HG03558 (cell line): Measurements from ENCODE around the gene ERBB4.

Source experiments
- ATAC-seq: cut with Tn5 transposase; IDR thresholded peaks from one replicate; pipeline ENCODE4 v1.9.1; 2021; ENCODE audit warnings: moderate number of reproducible peaks; ENCODE audit not compliant: unreplicated experiment; ENCODE audit errors: extremely low read depth

ERBB4 gene

DNA sequence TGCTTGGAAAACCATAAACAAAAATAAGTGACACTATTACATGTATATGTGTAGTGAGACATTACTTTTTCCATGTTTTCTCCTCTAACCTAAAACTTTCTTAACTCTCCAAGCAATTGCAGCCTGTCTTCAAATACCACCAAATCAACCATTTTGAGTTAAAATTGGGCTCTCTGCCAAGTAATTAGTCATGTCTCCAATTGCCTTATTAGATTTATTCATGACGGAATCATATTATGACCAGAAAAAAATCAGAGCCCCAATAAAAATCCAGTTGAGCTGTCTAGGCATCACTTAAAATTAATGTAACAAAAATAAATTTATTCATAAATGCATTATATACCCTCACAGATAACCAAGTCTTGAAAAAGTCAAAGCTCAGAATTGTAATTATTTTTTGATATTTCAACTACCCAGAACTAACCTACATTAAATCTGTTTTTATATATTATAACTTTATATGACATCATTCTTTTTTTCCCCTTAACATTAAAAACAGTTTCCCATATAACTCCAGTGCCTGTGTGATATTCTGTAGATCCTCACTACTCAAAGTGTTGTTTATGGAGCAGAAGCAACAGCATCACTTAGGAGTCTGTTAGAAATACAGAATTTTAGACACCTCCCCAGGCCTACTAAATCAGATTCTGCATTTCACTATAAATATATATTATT lies 157.0 kb downstream of the ERBB4 start:
- no peak for ATAC-seq

- no peak for ATAC-seq
These were observed 159.5 kb downstream of the ERBB4 start for GRCh38 chr2:212379103-212379502.

DNA sequence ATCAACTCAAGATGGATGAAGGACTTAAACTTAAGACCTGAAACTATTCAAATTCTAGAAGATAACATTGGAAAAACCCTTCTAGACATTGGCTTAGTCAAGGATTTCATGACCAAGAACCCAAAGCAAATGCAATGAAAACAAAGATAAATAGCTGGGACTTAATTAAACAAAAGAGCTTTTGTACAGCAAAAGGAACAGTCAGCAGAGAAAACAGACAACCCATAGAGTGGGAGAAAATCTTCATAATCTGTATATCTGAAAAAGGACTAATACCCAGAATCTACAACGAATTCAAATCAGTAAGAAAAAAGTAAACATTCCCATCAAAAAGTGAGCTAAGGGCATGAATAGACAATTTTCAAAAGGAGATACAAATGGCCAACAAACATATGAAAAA lies 171.2 kb downstream of the ERBB4 start:
- no peak for ATAC-seq

- ATAC-seq: no peak
These were observed 174.3 kb downstream of the ERBB4 start for GRCh38 chr2:212364112-212364985.

DNA sequence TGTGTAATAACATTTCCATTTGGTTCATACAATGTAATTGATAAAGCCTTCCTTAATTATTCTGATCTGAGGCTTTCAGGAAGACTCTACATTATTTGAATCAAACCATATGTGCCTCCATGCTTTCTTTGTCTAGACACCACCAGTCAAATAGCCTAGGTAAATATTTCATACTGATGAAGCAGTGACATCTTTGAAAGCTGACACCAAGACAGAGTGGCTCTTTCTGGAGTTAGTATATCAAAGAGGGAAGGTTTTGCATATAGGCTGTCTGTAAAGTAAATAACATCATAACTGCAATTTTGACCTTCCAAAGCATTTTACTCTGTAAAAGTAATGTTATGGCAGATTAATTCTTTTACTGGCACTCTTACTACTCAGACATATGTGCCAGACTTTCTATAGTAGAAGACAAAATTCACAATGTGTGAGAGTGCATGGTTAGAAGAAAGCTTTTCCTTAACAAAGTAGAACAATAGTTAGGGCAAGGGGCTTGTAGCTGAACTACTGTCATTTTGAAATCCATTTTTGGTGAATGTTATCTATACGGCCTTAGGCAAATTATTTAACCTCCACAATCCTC lies 177.3 kb downstream of the ERBB4 start:
- ATAC-seq: no peak

- ATAC-seq: no peak
These were observed 178.5 kb downstream of the ERBB4 start for GRCh38 chr2:212360068-212360460.

DNA sequence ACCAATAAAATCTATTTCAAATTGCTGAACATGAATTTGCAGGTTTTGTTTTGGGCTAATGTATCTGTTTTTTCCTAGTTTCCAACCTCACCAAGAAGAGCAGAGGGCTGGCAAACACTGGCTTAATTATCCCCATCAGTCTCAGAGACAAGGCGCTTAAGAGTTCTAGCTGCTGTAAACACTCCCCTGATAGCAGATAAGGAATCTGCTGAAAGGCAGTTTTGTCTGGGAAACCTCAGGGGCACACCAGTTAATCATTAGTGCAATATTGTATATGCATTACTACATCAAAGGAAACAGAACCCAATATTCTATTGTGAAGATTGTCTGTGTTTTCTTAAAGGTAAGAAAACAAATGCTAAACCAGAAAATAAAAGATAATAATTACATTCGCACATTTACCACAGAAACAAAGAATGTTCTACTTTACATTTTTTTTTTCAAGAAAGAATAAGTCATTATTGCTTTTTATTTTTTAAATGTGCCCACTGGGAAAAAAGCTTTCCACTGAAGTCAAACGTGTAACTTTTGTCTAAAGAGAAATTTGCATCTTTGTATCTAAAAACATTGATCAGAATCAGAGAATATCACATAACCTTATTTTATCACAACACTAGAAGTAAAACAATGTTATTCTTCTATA lies 179.1 kb downstream of the ERBB4 start:
- no peak for ATAC-seq

DNA sequence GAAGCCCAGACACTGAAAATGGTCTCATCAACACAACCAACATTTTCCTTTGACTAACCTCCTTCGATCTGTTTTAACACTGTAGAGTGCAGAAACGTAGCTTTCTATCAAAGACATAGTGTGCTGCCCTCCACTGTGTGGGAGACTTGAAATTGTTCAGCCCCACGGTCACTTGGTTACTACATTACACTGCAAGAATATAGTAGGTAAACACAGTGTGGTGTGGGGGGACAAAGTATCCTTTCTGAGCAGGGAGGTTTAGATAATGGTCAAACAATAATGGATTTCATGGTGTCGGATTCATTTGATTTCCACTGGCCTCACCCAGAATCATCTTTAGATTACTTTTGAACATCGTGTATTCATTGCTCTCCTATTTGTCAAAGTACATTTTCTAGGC lies 181.0 kb downstream of the ERBB4 start:
- ATAC-seq: no peak

DNA sequence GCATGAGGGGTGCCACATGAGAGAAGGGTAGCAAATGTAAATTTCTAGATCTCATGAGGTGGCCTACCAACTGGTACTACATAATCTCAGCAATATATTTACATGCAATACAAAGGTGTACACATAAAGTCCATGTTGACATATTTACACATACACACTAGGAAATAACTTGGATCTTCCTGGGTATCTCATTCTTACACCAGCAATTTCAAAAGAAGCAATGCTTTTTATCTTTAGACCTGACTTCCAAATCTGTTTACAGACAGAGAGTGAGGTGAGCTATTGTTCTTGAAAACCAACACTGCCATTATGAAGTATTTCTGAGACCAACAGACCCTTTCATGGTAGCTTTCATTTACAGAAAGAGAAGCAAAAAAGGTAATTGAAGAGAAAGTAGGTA lies 184.2 kb downstream of the ERBB4 start:
- ATAC-seq: no peak

GRCh38 chr2:212348501-212348900 lies 190.1 kb downstream of the ERBB4 start:
- no peak for ATAC-seq

- ATAC-seq: no peak
These were observed 191.7 kb downstream of the ERBB4 start for GRCh38 chr2:212346865-212347264.

- no peak for ATAC-seq
These were observed 192.6 kb downstream of the ERBB4 start for GRCh38 chr2:212345966-212346365.

- ATAC-seq: no peak
These were observed 194.5 kb downstream of the ERBB4 start for GRCh38 chr2:212344131-212344530.

GRCh38 chr2:212343167-212343566 lies 195.4 kb downstream of the ERBB4 start:
- no peak for ATAC-seq

DNA sequence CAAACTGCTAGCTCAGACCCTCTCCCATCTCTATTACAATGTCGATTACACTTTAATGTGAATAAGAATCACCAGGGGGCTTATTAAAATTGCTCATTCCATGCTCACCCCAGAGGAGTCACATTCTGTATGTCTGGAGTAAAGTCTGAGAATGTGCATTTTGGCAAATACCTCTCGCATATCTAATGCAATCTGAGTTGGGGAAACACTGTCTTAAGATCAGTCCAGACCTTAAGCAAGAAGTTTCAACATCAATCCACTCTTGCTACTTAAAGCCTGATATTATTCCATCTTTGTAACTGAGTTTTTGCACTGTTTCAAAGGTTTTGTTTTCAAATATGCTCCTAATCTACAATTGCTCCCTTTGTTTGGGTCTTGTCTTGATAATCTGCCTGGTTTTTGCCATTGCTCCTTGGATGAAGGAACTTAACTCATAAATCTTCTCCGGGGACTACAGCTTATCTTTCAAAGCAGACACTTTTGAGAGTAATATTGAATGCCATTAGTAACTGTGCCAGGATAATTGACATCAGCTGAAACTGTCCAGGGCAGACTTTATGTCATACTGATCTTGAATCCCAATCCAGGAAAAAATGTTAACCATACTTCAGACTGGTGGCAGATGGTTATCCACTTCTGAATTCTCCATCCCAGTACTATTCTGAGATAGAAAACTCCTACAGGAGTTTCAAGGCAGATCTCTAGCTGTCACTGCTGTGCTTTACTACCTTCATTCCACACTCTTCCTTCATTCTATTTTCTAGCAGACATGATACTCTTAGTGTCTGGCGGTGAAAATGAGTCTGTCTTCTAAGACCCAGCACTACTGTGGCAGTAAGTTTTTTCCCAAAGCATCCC lies 200.9 kb downstream of the ERBB4 start:
- no peak for ATAC-seq

GRCh38 chr2:212337036-212337435 lies 201.6 kb downstream of the ERBB4 start:
- no peak for ATAC-seq

DNA sequence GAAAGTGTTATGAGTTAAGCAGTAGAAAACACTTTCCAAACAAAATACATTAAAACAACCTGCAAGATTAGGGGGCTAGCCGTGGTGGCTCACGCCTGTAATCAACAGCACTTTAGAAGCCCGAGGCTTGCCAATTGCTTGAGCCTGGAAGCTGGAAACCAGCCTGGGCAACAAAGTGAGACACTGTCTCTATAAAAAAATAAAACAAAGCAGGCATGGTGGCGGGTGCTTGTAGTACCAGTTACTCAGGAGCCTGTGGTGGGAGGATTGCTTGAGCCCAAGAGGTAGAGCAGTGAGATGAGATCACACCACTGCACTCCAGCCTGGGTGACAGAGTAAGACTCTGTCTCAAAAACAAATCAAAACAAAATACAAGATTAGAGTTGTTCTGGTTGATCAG lies 208.3 kb downstream of the ERBB4 start:
- no peak for ATAC-seq

- ATAC-seq: no peak
These were observed 209.7 kb downstream of the ERBB4 start for GRCh38 chr2:212328712-212329496.

- no peak for ATAC-seq
These were observed 210.5 kb downstream of the ERBB4 start for GRCh38 chr2:212328136-212328535.
